Endothelial cell of umbilical vein (primary cell): Measurements from ENCODE around the gene TERC. TPM values are rescaled to one million over a fixed set of nuclear protein-coding genes. Genes with fewer than 3 reads are reported as not detected.

Experiments used
- polyA plus RNA-seq, 4 experiments: library from polyadenylated mRNA; depleted of rRNA in 3 of 4; stranded (reverse) in 3 of 4; unstranded in 1 of 4; fragments of >200 nt; gene quantifications; 2 replicates each; pipeline versions ENCODE4 v1.2.1 to v1.2.3, GENCODE V29; 2011 to 2012; ENCODE audit warnings: missing spikeins in 1 of 4
- small RNA-seq: library from RNA; depleted of rRNA; stranded (forward); fragments of <200 nt; gene quantifications from one replicate; pipeline ENCODE3, GENCODE V24; 2012; ENCODE audit warnings: low replicate concordance, low read depth; ENCODE audit not compliant: insufficient read depth, insufficient read length
- total RNA-seq: library from RNA; stranded (reverse); gene quantifications from 2 replicates; pipeline ENCODE4 v1.2.3, GENCODE V29; 2021

TERC gene
- total and polyA plus RNA-seq, 2 donors (not counting 3 experiments of a cell fraction or from before 2014, with no cell fraction given): 2.6 to 6.1 TPM

Small RNA genes within 50 kb of the gene (small RNA-seq; reads per million reads assigned to genes)
- gene RNU6-637P: not detected

Other genes starting within 250 kb of the TERC start
- gene MECOM, start 101.3 kb downstream of the TERC start, total RNA-seq: 117 and 123 TPM in 2 replicates
- gene MECOM, start 101.3 kb downstream of the TERC start, polyA plus RNA-seq: 24.0 and 29.0 TPM in 2 replicates
- 3.3 and 5.1 TPM in 2 replicates for gene ACTRT3, start 4.5 kb upstream of the TERC start, total RNA-seq
- 2.1 and 2.6 TPM in 2 replicates for gene ACTRT3, start 4.5 kb upstream of the TERC start, polyA plus RNA-seq
- gene MYNN, start 8.3 kb upstream of the TERC start, total RNA-seq: 11.7 and 12.7 TPM in 2 replicates
- gene MYNN, start 8.3 kb upstream of the TERC start, polyA plus RNA-seq: 5.5 and 7.1 TPM in 2 replicates
- not detected in 2 replicates for gene LRRIQ4, start 47.8 kb upstream of the TERC start, total RNA-seq
- 0.04 TPM in 1 of 2 replicates, not detected in the other for gene LRRIQ4, start 47.8 kb upstream of the TERC start, polyA plus RNA-seq
- 2.4 and 2.5 TPM in 2 replicates for gene LRRC34, start 47.8 kb upstream of the TERC start, total RNA-seq
- 0.59 and 0.72 TPM in 2 replicates for gene LRRC34, start 47.8 kb upstream of the TERC start, polyA plus RNA-seq
- not detected in 2 replicates for gene LRRC31, start 104.9 kb upstream of the TERC start, total RNA-seq
- not detected in 2 replicates for gene LRRC31, start 104.9 kb upstream of the TERC start, polyA plus RNA-seq
- gene SAMD7, start 146.5 kb upstream of the TERC start, total RNA-seq: not detected in 2 replicates
- not detected in 2 replicates for gene SAMD7, start 146.5 kb upstream of the TERC start, polyA plus RNA-seq
- gene SEC62, start 201.7 kb upstream of the TERC start, total RNA-seq: 77.8 and 90.8 TPM in 2 replicates
- 90.7 and 101 TPM in 2 replicates for gene SEC62, start 201.7 kb upstream of the TERC start, polyA plus RNA-seq